HG03066 (cell line): Measurements from ENCODE around the gene TBX5.

ENCODE experiments used
- ATAC-seq: cut with Tn5 transposase; IDR thresholded peaks from one replicate; pipeline ENCODE4 v1.9.1; 2021; ENCODE audit warnings: low read depth; ENCODE audit not compliant: unreplicated experiment

Gene TBX5

GRCh38 chr12:114434341-114434740 is 28.4 kb upstream of the TBX5 start:
- ATAC-seq: no peak

- ATAC-seq: no peak
Observed at GRCh38 chr12:114431902-114432301, 26.0 kb upstream of the TBX5 start.

DNA sequence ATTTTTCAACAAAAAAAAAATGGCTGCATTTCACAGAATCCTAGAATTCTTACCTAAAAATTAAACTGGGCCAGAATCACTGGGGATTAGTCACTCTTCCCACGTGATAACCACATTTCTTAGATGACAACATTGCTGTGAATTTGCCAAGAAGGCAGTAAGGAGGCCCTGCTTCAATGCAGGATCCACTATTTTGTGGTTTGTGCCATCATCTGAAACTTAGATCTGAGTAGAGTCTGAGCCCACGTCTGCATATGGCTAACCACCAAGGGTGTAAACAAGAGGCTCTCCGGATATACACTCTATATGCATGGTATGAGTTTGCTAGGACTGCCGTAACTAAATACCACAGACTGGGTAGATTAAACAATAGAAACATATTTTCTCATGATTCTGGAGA is 24.4 kb upstream of the TBX5 start:
- no peak for ATAC-seq

GRCh38 chr12:114425031-114425626 is 19.2 kb upstream of the TBX5 start:
- no peak for ATAC-seq

DNA sequence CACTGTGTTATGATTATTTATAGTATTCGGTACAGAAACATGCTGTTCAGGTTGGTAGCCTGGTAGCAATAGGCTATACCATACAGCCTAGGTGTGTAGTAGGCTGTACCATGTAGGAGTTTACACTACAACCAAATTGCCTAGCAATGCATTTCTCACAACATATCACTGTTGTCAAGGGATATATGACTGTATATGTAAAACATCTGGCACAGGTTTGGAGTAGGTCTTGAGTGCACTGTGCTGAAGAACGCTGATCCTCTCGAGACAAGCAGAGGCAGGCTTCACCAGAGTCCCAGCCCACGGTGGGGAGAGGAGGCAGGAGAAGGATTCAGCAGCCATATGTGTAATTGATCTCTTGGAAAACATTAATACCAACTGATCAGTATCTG is 15.0 kb upstream of the TBX5 start:
- ATAC-seq: no peak

GRCh38 chr12:114420182-114420943 is 14.4 kb upstream of the TBX5 start:
- ATAC-seq: no peak

DNA sequence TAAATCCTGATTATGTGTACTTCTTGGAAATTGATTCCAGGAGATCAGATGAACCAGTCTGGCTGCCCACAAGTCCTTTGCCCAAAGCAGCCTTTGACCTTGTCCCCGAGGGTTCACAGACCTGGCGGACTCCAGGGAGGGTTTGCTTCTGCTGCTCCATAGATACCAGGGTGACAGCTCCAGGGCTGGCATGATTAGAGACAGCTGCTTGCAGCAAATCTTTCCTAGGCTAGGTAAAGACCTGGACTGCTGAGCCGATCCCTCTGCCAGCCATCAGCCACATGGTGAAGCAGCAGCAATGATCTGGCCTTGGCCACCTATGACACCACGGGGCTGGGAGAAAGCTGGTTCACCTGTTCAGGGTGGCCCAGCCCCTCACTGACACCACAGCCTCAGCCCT is 10.1 kb upstream of the TBX5 start:
- ATAC-seq: no peak

DNA sequence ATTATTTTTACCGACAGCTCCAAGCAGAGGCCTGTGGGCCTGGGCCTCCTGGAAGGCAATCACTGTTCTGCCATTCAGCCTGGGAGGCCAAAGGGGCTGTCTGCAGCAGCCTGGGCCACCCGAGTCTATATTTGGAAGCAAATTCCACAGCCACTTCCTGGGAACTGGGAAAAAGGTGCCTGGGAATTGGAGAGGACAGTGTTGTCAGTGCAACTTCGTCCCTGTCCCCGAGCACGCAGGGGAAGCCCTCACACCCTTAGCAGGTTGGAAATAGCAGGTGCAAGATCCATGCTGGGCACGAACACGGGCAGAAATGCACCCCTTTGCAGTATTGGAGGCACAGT is 9.6 kb upstream of the TBX5 start:
- ATAC-seq: no peak

GRCh38 chr12:114414866-114415524 is 9.1 kb upstream of the TBX5 start:
- no peak for ATAC-seq

DNA sequence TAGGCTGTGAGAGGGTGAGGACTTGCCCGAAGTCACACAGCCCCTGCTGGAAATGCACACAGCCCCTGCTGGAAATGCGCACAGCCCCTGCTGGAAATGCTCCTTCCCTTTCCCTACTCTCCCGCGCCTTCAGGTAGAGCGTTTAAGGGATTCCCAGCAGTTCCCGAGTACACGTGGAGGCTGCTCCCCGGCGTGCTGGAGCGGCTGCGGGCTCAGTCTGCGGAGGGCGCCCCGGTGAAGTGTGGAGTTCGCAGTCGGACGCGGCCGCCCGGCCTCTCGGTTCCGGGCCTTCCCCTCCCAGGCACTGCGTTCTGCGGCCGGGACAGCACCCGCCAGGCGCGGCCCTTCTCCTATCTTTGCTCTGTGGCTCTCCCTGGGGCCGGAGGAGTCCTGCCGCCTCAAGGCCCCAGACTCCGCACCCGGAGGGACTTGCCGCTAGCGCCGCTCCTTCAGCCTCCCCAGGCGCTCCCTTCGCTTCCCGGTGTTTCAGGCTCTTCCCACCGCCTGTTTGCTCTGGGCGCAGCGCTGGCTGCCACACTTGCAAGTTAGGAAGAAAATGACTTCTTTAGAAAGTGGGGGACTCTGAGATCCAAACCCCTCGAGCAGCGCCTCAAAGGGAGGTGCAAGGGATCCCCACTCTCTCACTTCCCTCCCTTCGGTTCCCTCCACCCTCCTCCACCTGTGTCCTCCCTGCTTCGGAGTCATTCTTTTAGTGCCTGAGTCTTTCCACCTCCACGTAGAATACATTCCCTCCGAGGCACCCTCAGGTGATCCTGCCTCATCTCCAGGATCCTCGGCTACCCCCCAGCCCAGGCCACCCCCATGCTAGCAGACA is 8.3 kb upstream of the TBX5 start:
- ATAC-seq: no peak

DNA sequence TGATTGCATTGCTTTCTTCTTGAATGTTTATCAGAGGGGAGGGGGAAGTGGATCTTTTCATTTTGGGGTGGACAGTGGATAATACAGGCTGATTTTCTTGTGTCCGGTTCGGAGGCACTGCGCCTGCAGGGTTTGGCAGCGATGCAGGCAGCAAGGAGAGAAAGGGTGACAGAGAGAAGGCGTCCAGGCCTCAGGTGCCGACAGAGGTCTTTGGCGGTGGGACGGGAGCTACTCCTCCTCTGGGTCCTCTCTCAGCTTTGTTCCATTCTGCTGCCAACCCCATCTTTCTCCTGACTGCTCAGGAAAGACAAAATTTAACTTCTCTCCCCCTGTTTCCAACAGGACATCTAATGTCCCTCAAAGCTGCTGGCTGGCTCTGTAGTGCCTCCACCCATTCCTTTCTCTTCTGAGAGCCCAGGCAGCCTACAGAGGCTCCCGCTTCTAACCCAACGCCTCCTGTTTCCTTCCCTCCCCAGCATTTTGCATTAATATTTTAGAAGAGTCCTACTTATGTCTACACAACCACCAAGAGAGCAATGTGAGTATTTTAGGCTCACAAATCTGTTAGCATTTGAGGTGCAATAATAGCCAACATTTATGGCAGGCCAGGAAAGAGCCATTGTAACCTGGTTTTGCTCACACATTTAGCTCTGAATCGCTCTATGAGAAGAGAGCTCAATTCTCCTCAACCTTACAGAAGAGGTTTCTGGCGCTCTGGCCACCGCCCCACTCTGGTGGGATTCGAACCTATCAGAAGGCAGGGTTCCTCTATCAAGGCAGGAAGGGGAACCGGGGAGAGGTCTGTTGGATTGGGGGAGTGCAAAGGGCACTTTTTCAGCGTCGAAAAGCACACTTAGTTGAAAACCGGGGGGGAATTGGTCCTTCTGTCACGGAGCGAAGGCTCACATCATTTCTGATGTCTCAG is 7.1 kb upstream of the TBX5 start:
- no peak for ATAC-seq

- no peak for ATAC-seq
Observed at GRCh38 chr12:114412307-114412706, 6.4 kb upstream of the TBX5 start.

- no peak for ATAC-seq
Observed at GRCh38 chr12:114411071-114411837, 5.3 kb upstream of the TBX5 start.

DNA sequence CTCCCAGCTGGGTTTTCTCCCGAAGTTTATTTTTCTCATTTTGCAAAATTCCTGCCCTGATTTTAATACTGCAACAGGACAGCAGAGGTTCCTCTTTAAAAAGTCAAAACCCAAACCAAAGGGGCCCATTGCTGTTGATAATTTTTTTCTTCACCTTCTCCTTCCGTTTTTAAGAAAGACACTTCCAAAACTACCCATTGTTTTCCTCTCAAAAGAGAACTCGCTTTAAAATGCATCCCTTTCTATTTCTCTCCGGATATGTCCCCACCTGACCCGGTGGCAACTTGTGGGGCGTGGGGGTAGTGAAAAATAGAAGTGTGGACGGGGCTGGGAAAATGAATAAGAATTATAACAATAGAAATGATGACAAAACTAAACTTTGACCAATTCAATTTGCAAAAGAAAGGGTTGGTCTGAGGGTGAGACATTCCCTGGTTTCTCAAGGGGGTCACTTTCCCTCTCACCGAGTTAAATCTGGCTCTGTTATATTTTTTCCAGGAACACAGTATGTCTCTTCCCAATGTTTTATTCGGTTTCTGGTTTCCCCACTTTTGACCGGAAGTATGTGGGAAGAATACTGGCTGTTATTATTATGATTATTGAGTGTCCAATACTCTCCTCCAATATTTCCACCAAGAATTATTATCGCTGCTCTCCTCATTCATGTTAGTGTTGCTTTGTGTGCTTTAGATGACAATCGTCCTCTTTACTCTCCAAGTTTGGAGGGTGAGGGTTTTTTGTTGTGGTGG is 4.1 kb upstream of the TBX5 start:
- ATAC-seq: no peak

DNA sequence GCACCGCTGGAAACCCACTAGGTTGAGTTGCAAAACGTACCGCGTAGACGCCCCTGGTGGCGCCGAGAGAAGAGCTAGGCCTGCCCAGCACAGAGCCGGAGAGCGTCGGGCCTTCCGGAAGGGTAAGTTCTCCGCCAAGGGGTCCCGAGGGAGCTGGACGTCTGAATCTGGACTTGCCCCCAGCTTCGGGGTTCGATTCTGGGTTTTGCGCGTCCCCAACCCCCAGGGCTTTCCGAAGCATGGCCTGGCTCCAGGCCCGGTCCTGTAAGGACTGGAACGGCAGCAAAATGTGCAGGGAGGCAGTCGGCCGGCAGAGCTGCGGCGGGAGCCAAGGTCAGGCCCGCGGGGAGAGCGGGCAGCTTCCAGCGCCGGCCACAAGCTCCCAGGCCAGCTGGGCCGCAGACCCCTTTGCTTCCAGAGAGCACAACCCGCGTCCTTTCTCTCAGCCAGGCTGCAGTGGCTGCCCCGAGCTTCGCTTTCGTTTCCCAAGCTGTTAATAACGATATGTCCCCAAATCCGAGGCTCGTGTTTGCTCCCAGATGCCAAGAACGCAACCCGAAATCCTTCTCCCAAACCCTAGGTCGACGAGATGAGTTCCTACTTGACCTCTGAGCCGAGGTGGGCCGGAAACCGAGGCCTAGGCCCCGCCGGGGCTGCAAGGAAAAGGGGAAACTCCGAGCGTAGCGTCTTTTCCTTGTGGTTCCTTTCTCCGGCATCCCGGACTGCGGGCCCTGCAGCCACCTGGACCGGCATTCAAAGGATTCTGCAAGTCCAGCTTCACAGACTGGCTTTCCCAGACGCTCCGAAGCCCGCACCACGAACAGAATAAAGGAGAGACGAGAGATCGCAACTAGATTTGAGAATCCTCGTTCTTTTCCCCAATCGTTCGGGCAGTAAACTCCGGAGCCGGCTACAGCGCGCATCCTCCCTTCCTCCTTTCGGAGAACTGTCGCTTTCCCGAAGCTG is 3.2 kb upstream of the TBX5 start:
- no peak for ATAC-seq

GRCh38 chr12:114408471-114408885 is 2.5 kb upstream of the TBX5 start:
- ATAC-seq: no peak

- no peak for ATAC-seq
Observed at GRCh38 chr12:114407842-114408411, 2.0 kb upstream of the TBX5 start.
